Cardiac septum (tissue), 1 donor: Measurements from ENCODE around the gene CSF3. TPM values are rescaled to one million over a fixed set of nuclear protein-coding genes. Genes with fewer than 3 reads are reported as not detected.

ENCODE experiments used
- DNase-seq: peaks from one replicate; pipeline ENCODE4 v3.0.0-alpha.2; 2020; ENCODE audit warnings: low spot score
- intact Hi-C: fragments of 100-400 bp; cut with DNase I; formaldehyde crosslinking; loops from one replicate; pipeline ENCODE4 v1.14.0; 2022
- microRNA-seq: library from miRNA; unstranded; fragments of <30 nt; microRNA quantifications from one replicate; pipeline ENCODE4 v1.2.0, GENCODE V29; 2020
- total RNA-seq: library from RNA; stranded (reverse); fragmentation: NEBNext Ultra II Directional; extraction: Animal tissue kit (Norgen Biotek cat#: 25700); gene quantifications from one replicate; pipeline ENCODE4 v1.2.1, GENCODE V29; 2021
- donor health status: DM: no; HTN: no; CAD: no.

The CSF3 gene
- total RNA-seq, 1 donor from 2014 or later, result not detected

GRCh38 chr17:40041196-40041595 lies 26.0 kb downstream of the CSF3 start:
- no peak for DNase-seq
- intact Hi-C loops, result no loop called here

GRCh38 chr17:40056379-40057015 lies 41.3 kb downstream of the CSF3 start:
- DNase-seq, result no peak
- intact Hi-C loops, result no loop called here

GRCh38 chr17:40058186-40058784 lies 43.0 kb downstream of the CSF3 start:
- DNase-seq, result no peak
- intact Hi-C loops, result no loop called here

GRCh38 chr17:40058865-40059264 lies 43.6 kb downstream of the CSF3 start:
- intact Hi-C loops, result no loop called here
- no peak for DNase-seq

GRCh38 chr17:40059729-40060475 lies 44.7 kb downstream of the CSF3 start:
- intact Hi-C loops, result no loop called here
- DNase-seq, result no peak

- DNase-seq, result no peak
These were observed 45.8 kb downstream of the CSF3 start for GRCh38 chr17:40060887-40061608.

GRCh38 chr17:40061609-40062038 lies 46.4 kb downstream of the CSF3 start:
- intact Hi-C loops, result no loop called here
- DNase-seq, result no peak

More at GRCh38 chr17:40060887-40061608, 45.8 kb downstream of the CSF3 start:
- intact Hi-C loops, result no loop called here

GRCh38 chr17:40062329-40063186 lies 47.3 kb downstream of the CSF3 start, which contains the start of gene THRA:
Gene THRA, plus strand, starts transcription at chr17:40062965. Its CDS starts 11,524 bp downstream, at chr17:40074489.
- intact Hi-C loops, result loop anchor here (1.0 kb wide), 1 partner anchor 13 kb away; no protein-coding TSS in a partner anchor
- DNase-seq, result peak; percentile 92

- DNase-seq, result no peak
- intact Hi-C loops, result loop anchor here (1.0 kb wide), 1 partner anchor 12 kb away; no protein-coding TSS in a partner anchor
These were observed 48.0 kb downstream of the CSF3 start for GRCh38 chr17:40063187-40063771.

- DNase-seq, result no peak
- intact Hi-C loops, result loop anchor here (1.0 kb wide), 1 partner anchor 11 kb away; no protein-coding TSS in a partner anchor
These were observed 48.8 kb downstream of the CSF3 start for GRCh38 chr17:40063901-40064531.

GRCh38 chr17:40064971-40065768 lies 49.9 kb downstream of the CSF3 start:
- DNase-seq, result no peak
- intact Hi-C loops, result no loop called here

- intact Hi-C loops, result no loop called here
- no peak for DNase-seq
These were observed 50.7 kb downstream of the CSF3 start for GRCh38 chr17:40065769-40066510.

Small RNA genes within 50 kb of the gene (microRNA-seq; reads per million reads assigned to microRNA genes)
- gene MIR6884, result not detected

Other genes starting within 250 kb of the CSF3 start
- gene IKZF3, start 151.1 kb upstream of the CSF3 start, total RNA-seq, result 0.51 TPM
- not detected for gene ZPBP2, start 147.2 kb upstream of the CSF3 start, total RNA-seq
- 7.8 TPM for gene GSDMB, start 96.8 kb upstream of the CSF3 start, total RNA-seq
- 104 TPM for gene ORMDL3, start 87.8 kb upstream of the CSF3 start, total RNA-seq
- gene LRRC3C, start 87.7 kb upstream of the CSF3 start, total RNA-seq, result not detected
- 0.48 TPM for gene GSDMA, start 52.4 kb upstream of the CSF3 start, total RNA-seq
- gene PSMD3, start 34.6 kb upstream of the CSF3 start, total RNA-seq, result 85.2 TPM
- gene MED24, start 39.0 kb downstream of the CSF3 start, total RNA-seq, result 56.4 TPM
- 66.8 TPM for gene THRA, start 47.5 kb downstream of the CSF3 start, total RNA-seq
- gene NR1D1, start 85.1 kb downstream of the CSF3 start, total RNA-seq, result 25.8 TPM
- gene MSL1, start 106.5 kb downstream of the CSF3 start, total RNA-seq, result 53.7 TPM
- 54.8 TPM for gene CASC3, start 125.1 kb downstream of the CSF3 start, total RNA-seq
- gene RAPGEFL1, start 162.0 kb downstream of the CSF3 start, total RNA-seq, result 7.2 TPM
- 13.3 TPM for gene WIPF2, start 203.9 kb downstream of the CSF3 start, total RNA-seq